GM12892 (cell line): ENCODE data around the gene PTPRN2.

Experiments used
- POLR2A ChIP-seq: IDR thresholded peaks from 2 replicates; pipeline ENCODE4 v1.6.1; 2011; ENCODE audit warnings: low read depth, low read length, control low read depth
- POLR2AphosphoS5 ChIP-seq: IDR thresholded peaks from 2 replicates; pipeline ENCODE4 v1.6.1; 2011; ENCODE audit warnings: low read depth, low read length, control low read depth
- TAF1 ChIP-seq: IDR thresholded peaks from 2 replicates; pipeline ENCODE4 v1.6.1; 2011; ENCODE audit warnings: low read depth, mild to moderate bottlenecking, control low read depth, low read length, borderline replicate concordance

DNA sequence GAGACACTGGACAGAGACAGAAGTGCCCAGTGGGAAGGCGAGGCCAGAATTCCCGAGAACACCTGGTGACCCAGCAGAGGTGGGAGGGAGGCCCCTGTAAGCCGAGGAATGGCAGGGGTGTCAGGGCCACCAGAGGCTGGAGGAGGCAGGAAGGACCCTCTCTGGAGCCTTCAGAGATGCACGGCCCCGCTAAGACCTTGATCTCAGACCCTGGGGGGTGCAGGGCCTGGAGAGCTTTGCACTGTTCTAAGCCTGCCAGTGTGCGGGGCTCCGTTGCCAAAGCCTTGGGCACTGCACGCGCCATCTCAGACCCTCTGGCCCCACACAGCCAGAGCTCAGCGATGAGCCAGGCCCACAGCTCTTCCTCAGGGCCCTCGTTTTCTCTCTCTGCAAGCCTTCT is 557.1 kb downstream of the PTPRN2 start:
- no peak for TF ChIP-seq POLR2AphosphoS5
- TF ChIP-seq TAF1 = no peak
- TF ChIP-seq POLR2A = no peak
